NCI-H1105 (cell line): Measurements from ENCODE around the gene MED25.

Source experiments
- DNase-seq: peaks from one replicate; lab custom pipeline; 2025; lab: John Stamatoyannopoulos, UW

MED25 gene

DNA sequence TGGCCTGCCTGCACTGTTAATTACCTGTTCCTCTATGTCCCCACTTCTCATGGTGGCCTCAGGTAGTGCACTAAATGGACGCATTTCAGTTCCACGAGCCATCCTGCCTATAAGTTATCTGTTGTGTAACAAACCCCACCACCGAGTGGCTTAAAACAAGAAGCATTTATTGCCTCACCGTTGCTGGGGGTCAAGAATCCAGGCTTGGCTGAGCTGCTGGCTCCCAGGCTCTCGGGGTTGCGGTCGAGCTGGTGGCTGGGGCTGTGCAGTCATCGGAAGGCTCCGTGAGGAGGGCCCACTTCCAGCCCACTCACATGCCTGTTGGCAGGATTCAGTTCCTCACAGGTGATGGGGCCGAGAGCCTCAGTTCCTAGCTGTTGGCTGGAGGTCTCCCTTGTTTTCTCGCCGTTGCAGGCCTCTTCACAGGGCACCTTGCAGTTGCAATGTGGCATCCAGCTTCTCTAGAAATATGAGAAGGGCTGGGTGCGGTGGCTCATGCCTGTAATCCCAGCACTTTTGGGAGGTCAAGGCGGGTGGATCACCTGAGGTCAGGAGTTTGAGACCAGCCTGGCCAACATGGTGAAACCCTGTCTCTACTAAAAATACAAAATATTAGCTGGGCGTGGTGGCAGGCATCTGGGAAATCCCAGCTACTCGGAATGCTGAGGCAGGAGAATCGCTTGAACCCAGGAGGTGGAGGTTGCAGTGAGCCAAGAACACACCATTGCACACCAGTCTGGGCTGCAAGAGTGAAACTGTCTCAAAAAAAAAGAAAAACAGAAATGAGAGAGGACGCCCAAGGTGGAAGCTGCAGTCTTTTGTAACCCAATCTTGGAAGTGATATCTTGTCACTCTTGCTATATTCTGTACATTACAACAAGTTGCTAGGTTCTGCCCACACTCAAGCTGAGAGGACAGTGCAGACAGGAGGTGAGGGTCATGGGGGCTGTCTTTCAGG, 26.3 kb downstream of the MED25 start:
- DNase-seq, result no peak

DNA sequence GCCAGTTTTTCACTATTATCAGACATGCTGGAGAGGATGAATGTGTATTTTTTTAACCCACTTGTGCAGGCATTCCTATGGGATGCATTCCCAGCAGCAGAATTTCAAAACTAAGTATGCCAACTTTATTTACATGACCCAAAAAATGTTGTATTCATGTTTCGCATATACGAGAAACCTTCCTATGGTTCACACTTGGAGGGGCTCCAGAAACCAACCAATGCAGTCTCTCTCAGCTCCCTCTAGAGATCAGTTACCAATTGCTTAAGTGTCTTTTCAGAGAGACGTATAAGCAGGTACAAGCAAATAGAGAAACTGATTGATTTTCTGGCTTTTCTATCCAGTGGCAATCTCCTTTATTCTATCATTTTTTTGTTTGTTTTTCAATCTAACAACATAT, 27.3 kb downstream of the MED25 start:
- DNase-seq, result no peak

- no peak for DNase-seq
Measured at GRCh38 chr19:49846408-49846807, 28.3 kb downstream of the MED25 start.

- DNase-seq, result no peak
Measured at GRCh38 chr19:49847731-49848696, 29.9 kb downstream of the MED25 start.

DNA sequence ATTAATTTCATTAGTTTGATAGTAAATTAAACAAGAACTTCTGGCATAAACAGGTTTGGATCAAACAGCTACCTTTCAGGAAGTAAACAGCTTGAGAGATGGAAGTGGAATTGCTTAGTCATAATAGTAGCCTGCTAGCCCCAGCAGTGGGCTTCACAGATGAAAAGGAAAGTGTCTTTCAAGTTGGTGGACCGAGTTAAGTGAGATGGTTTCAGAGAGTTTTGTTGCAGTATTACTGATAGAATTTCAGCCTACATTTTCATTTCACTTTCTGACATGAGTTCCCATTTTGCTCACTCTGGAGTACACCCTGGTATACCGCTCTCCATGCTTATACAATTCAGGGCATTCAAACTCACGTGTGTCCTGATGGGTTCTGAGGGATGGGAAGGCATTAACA, 30.8 kb downstream of the MED25 start:
- no peak for DNase-seq

DNA sequence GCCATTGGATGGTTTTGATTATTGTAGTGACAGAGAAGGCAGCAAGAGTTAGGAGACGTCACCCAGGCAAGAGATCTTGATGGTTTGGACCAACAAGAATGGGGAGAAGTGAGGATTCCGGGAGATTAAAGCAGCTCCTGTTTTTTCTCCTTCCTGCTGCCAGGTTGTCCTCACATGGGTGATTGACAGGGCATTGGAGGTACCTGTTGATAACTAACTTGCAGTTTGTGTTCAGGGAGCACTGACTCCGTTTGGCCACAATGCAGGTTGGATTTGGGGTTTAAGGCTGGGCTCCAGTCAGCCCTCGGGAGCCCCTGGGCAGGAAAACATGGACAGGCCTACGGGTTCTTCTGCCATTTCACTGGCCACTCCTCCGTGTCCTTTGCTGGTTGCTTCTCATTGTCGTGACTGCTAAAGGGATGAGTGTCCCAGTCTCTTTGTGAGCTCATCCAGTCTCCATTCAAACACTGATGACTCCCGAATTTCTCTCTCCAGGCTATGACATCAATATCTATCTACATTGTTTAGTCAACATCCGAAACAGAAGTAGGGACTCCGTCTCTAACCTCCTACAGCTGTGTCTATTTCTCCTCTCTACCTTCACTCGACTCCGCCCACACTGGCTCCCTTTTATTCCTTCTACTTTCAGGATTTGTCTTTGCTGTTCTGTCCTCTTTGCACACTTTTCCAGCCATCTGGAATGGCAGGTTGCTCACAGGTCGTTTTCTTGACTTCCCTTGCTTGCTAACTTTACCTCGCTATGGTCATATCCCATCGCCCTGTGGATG, 31.5 kb downstream of the MED25 start:
- DNase-seq, result no peak

- DNase-seq, result no peak
Measured at GRCh38 chr19:49850221-49850486, 32.1 kb downstream of the MED25 start.

DNA sequence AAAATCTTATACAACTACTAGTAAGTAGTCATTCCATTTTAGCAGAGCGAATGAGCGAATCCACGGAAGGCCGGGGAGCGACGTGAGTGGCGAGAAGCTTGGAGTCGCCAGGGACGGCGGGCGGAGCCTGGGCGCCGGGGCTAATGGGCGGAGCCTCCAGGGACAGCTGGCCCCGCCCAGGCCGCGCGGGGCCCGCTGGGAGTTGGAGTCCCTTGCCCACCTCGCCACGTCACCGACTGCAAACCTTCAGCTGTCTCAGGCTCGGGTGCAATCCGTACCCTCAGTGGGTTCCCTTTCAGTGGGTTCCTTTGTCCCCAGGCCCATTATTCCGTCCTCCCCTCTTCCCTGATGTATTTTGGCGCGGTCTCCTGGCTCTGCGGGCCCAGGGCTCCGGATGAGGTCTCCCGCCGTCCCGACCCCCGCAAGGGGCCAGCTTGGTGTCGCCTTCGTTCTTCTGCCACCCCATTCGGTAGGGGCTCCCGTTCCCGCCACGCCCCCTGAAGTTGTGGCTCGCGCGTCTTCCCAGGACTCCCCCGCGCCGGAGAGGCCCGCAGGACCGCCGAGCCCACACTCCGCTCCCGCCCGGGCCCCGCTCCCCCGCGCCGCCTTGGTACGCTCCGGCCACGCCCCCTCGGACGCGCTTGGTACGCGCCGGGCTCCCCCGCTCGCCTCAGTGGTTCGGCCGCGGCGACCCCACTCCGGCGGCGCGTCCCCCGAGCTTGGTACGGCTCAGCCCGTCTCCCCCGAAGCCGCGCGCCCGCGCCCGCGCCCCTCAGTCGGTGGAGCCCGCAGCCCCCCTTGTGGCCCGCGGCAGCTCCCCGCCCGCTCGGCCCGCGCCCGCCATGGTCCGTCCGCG, 32.6 kb downstream of the MED25 start, which contains the start of gene PTOV1:
TSS of gene PTOV1 (plus strand) at position 673 of the 856 bp plus-strand sequence.
- DNase-seq, result peak; percentile 90

DNA sequence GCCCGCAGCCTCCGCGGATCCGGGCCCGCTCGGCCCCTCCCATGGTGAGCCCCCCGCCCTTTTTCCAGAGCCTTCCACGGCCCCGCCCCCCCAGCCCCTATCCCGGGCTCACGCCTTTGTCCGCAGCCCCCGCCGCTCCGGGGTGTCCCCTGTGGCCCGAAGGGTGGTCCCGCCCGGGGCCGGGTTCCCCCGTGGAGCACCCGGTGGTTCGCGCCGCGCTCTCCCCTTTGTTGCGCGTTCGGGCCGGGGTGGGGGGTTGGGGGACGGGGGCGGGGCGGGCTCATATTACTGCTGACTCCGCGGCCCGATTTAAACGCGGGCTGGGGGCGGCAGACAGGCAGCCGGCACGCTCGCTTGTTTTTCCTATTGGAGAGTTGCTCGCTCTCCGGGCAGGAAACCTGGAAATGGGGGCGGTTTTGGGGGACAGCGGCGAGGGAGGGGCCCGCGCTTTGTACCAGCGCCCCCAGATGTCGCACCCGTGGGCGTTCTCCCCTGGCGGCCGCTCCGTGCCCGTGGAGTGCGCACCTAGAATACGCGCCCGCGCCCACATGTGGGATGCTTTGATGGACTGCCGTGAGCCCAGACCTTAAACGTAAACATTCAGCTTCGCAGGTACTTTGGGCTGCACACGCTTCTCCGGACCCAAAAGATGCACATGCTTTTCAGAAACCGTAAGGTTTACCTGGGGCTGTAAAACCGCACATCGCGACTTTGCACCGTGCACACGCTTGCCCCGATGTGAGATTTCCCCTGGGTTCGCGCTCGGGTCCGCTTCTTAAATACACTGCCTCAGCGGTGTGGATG, 33.6 kb downstream of the MED25 start:
- DNase-seq, result no peak

- no peak for DNase-seq
Measured at GRCh38 chr19:49852631-49853126, 34.6 kb downstream of the MED25 start.

DNA sequence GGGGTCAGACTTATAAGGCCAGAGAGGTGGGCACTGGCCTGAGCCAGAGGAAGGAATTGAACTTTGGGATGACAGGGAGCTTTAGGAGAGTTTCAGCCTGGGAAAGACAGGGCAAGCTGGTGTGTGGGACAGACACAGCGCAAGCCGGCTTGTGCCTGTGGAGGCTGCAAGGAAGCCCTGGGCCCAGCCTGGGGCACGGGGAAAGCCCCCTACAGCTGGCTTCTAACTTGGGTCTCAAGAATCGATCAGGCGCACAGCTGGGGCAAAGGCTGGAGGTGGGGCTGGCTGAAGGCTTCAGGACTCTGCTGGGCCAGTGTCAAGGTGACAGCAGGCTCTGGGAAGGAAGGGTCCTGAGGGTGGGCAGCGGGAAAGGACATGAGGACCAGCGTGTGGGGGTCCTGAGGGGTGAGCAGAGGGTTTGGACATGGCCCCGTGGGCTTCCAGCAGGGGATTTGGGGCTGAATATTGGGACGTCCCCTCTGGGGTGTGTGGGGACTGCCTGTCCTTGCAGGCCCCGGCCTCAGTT, 35.8 kb downstream of the MED25 start:
- DNase-seq, result no peak

GRCh38 chr19:49854378-49855263, 36.5 kb downstream of the MED25 start:
- DNase-seq, result no peak

- no peak for DNase-seq
Measured at GRCh38 chr19:49855277-49855675, 37.2 kb downstream of the MED25 start.

- no peak for DNase-seq
Measured at GRCh38 chr19:49855676-49856573, 37.8 kb downstream of the MED25 start.

DNA sequence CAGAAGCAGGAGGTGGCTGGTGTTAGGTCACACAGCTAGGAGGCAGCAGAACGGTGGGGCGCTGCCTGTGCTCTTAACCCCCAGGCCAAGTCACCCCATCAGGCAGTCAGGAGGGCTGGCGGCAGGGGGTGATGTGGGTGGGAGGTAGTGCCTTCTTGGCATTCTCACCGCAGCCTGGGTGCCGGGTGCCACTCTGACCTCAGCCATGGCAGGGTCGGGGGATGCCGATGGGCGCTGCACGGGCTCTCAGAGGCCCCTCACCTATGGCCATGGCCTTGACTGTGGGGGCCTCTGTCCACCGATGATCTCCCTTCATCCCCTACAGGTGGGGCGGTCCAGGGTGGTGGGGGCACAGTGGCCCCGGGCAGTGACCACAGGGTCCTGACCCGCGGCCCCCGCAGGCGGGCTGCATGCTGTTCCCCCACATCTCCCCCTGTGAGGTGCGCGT, 38.5 kb downstream of the MED25 start:
- DNase-seq, result no peak

GRCh38 chr19:49857061-49857837, 39.2 kb downstream of the MED25 start:
- no peak for DNase-seq

- DNase-seq, result no peak
Measured at GRCh38 chr19:49857838-49858087, 39.7 kb downstream of the MED25 start.
